Esophagus mucosa (tissue), 1 donor: ENCODE data around the gene SLFN12. TPM values are rescaled to one million over a fixed set of nuclear protein-coding genes. Genes with fewer than 3 reads are reported as not detected.
"Not testable (repeated sequence)": the region's sequence is repeated elsewhere in the genome, so short reads cannot be mapped to it uniquely, and the experiment has no call there.

Source experiments
- ATAC-seq: fragments of 200-7000 bp; cut with Tn5 transposase; one replicate; pipeline ENCODE4 v1.9.1; 2020
- total RNA-seq: library from RNA; stranded (reverse); gene quantifications from one replicate; pipeline ENCODE4 v1.2.4, GENCODE V29; 2023
- donor health status: DM: yes; HTN: yes; CAD: no.

The SLFN12 gene
- total RNA-seq = 2.6 TPM

GRCh38 chr17:35432176-35433074 lies at the start of gene SLFN12:
SLFN12 (minus strand) TSS chr17:35432500; CDS start chr17:35423028, 9,472 bp downstream.
- peak; percentile 81 for ATAC-seq

DNA sequence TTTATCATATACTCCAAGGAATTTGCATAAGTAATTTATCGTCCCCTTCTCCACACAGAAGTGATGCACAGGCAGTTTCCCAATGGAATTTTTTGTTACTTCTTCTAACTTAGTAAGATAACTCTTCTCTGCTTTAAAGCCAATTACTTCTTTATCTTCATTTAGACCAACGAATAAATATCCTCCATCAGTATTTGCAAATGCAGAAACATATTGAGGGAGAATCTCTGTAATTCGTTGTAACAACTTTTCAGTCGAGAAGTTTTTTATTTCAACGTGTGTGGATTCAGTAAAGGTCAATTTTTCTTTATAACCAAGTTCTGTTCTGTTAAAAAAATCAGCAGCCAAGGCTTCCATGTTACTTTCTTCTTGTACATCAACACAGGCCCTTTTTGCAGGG lies 47.0 kb upstream of the SLFN12 start:
- ATAC-seq = no peak

DNA sequence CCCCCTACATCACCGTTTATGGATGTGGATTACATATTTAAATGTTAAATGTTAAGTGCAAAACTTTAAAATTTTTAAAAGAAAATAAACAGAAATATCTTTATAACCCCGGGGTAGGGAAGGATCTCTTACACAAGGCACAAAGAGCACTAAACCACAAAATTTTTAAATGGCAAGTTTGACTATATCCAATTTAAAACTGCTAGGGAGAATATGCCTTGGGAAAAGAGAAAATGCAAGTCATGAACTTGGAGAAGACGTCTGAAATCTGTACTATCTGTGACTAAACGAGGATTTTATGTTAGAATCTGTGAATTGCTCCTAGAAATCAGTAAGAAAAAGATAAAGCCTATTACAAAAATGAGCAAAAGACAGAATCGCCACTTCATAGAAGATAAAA lies 44.9 kb upstream of the SLFN12 start:
- no peak for ATAC-seq

- ATAC-seq = no peak
Observed at GRCh38 chr17:35476283-35476820, 44.1 kb upstream of the SLFN12 start.

GRCh38 chr17:35468475-35468874 lies 36.2 kb upstream of the SLFN12 start:
- ATAC-seq = no peak

DNA sequence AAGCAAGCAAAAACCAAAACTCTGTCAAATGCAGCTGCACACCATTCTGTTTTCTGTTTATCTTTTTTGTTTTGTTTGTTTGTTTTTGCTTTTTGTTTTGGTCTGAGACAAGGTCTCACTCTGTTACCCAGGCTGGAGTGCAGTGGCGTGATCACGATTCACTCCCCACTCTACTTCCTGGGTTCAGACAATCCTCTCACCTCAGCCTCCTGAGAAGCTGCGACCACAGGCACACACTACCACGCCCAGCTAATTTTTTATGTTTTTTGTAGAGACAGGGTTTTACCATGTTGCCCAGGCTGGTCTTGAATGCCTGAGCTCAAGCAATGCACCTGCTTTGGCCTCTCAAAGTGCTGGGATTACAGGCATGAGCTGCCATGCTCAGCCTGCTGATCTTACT lies 35.5 kb upstream of the SLFN12 start:
- ATAC-seq = no peak

- peak; percentile 94 for ATAC-seq
Observed at GRCh38 chr17:35460354-35460851, 28.1 kb upstream of the SLFN12 start.

- ATAC-seq = not testable (repeated sequence)
Observed at GRCh38 chr17:35454035-35454434, 21.7 kb upstream of the SLFN12 start.

- no peak for ATAC-seq
Observed at GRCh38 chr17:35453171-35453570, 20.9 kb upstream of the SLFN12 start.

DNA sequence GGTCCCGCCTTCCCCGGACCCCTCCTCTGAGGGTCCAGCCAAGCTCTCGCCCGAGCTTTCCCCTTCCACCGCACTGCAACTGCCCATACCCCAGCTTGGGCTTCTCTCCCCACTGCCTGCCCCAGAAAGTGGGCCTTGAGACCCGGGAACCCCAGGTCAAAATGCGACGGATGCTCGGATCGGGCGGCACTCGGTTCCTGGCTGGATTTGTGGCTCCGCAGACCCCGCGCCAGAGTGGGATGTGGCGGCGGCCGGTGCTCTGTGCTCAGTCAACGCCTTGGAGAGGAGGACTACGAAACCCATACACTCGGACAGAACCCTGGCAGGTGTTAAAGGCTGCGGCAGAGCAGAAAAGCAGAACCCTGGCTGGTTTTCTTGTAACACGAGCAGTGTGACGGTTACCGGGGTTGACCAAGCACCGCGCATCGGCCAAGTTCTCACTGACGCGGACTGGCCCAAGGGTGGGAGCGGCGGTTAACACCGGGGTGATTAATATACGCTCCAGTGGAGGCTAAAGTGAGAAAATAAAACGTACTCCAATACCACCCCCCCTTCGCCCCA lies 17.2 kb upstream of the SLFN12 start:
- no peak for ATAC-seq

DNA sequence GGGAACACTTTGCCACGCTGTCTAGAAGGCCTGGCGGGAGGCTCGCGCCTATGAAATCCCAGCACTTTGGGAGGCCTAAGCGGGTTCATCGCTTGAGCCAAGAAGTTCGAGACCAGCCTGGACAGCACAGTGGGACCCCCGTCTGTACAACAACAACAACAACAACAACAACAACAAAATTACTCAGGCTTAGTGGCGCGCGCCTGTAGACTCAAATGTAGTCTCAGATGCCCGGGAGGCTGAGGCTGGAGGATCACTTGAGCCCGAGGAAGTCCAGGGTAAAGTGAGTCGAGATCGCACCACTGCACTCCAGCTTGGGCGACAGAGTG lies 16.6 kb upstream of the SLFN12 start:
- ATAC-seq = no peak

DNA sequence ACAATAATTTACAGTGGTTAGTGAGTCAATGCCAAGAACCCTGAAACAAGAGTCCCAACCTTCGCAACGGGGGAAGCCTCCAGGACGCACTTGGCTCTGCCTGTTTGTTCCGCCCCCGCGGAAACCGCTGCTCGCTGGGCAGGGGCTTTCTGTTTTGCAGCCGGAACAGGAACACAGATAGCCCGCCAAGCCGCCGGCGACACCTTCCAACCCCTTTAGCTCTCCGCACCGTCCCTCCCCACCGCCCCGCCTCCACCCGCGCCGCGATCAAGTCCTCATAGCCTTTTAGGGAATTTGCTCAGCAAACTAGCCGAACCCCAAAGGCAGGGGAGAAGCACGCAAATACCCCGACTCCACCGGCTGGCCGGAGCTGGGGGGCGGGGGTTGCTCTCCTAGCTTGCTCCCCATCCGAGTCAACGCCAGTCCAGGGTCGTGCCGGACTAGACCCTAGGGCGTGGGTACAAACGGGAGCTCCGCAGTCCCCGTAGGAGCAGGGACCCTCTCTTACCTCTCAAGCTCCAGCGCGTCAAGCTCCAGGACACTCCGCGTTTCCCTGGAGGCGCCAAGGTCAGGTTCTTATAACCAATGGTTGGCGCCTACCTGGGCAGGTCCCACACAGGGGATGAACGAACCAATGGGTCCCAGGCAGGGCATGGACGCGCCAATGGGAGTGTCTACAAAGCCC lies 16.1 kb upstream of the SLFN12 start, which contains the start of gene SLFN13:
Gene SLFN13, minus strand, starts transcription at position 553 of the 685 bp plus-strand sequence. CDS start 3,086 bp downstream, outside the sequence.
- peak; percentile 94 for ATAC-seq

DNA sequence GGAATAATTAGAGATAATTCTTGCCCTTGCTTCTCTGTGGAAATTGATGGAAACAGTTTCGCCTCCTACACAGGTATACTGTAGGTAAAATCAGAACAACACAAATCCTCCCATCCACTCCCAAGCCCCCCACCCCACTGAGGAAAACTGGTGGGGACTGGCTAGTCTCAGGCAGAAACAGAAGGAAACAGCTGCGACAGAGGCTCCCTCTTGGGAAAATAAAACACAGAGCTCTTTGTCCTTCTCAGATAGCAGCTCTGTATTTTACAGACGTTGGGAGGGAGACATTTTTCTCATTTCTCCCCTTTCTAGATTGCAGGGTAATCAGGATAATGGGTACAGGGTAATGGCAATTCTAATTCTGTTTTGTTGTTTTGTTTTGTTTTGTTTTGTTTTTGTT lies 15.2 kb upstream of the SLFN12 start:
- no peak for ATAC-seq

DNA sequence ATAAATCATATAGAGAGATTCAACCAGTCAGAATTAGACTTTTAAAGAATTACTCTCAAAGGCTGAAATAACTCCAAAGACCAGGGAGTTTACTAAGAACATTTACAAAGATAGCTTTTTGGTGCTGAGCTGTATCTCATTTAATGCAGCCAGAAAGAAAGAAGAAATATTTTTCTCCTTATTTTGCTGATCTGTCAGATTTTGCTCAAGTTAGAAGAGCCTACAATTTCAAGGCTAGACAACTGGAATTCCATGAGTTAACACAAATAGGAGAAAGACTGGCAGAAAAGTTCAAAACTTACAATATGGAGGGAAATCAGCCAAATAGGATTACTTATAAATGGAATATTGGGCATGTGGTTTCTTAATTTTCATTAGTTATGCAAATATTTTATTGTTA lies 6.1 kb upstream of the SLFN12 start:
- ATAC-seq = no peak

- ATAC-seq = peak; percentile 94
Observed at GRCh38 chr17:35433075-35433894, 985 bp upstream of the SLFN12 start.

DNA sequence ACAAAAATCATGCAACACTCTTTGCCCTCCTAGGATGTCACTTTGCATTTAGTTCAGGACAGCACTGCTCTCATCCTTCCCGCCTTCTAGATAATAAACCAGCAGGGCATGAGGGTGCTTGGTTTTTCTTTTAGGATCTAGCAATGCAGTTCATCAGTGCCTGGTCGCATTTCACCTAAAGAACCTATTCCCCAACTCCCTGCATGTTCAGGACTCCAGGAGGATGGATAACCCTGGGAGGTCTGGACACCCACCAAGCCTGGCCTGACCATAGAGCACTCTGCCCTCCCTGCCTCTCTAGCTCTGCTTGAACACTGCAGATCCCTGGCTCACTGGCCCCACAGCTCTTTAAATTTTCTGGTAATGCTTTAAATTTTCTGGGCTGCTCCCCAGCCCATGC lies 2.6 kb downstream of the SLFN12 start:
- no peak for ATAC-seq

DNA sequence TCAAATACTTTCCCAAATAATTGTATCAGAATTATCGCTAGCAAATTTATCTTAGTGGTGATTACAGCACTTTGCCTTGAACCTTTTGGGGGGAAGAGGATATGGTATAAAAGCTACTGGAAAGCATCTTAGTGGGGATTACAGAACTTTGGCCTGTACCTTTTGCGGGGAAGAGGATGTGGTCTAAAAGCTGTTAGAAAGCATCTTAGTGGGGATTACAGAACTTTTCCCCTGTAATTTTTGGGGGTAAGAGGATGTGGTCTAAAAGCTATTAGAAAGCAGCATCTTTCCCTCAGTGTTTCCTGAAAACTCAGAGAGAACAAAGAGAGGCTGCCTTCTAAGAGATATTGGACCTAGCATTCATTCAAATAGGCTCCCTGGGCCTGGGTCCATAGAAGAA lies 4.1 kb downstream of the SLFN12 start:
- no peak for ATAC-seq

GRCh38 chr17:35423761-35424160 lies 8.5 kb downstream of the SLFN12 start:
- ATAC-seq = no peak

DNA sequence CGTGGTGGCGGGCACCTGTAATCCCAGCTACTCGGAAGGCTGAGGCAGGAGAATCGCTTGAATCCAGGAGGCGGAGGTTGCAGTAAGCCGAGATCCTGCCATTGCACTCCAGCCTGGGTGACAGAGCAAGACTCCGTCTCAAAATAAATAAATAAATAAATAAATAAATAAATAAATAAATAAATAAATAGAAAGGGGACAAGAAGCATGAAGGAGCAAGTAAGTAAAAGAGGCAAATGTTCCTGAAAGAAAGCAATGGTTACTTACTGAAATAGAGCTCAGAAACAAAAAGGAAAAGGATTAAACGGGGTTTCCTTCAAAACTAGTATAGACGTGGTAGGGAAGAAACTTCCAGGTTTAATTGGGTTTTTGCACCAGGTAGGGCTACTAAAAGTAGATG lies 11.2 kb downstream of the SLFN12 start:
- ATAC-seq = not testable (repeated sequence)

DNA sequence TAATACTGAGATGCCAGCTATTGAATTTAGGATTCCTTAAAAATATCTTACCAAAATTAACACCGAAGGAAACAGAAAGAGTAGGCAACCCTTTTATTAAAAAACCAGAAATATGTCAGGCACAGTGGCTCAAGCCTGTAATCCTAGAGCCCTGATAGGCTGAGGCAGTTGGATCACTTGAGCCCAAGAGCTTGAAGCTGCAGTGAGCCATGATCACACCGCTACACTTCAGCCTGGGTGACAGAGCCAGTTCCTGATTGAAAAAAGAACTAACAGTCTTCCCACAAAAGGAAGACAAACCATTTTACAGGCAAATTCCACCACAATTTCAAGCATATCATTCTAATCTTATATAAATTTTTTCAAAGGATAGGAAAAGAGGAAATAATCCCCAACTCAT lies 15.6 kb downstream of the SLFN12 start:
- no peak for ATAC-seq

GRCh38 chr17:35414707-35415106 lies 17.6 kb downstream of the SLFN12 start:
- not testable (repeated sequence) for ATAC-seq

DNA sequence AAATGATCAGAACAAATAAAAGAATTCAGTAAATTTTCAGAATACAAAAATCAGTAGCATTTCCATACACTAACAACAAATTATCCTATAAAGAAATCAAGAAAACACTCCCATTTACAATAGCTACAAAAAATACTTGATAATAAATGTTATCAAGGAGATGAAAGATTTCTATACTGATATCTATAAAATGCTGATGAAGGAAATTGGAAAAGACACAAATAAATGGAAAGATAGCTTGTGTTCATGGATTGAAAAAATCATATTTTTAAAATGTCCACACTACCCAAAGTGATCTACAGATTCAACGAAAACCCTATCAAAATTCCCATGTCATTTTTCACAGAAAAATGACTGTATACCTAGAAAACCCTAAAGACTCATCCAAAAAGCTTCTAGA lies 18.1 kb downstream of the SLFN12 start:
- ATAC-seq = no peak
